KMS-11 (cell line): ENCODE results near the gene KIAA1755.

Experiments used
- H2AFZ ChIP-seq: fragments of 200-600 bp; sonication (generic); 2 replicates; pipeline ENCODE4 v1.6.1; 2016; ENCODE audit warnings: antibody characterized with exemption, mixed run types, low read depth
- H3K27ac ChIP-seq: fragments of 200-600 bp; sonication (generic); 2 replicates; pipeline ENCODE4 v1.6.1; 2016; ENCODE audit warnings: mild to moderate bottlenecking, mixed run types
- H3K27me3 ChIP-seq: fragments of 200-600 bp; sonication (generic); 2 replicates; pipeline ENCODE4 v1.6.1; 2017; ENCODE audit warnings: mild to moderate bottlenecking, low read depth, mixed run types, moderate library complexity; ENCODE audit not compliant: insufficient read depth
- H3K36me3 ChIP-seq: fragments of 200-600 bp; sonication (generic); 2 replicates; pipeline ENCODE4 v1.6.1; 2017; ENCODE audit warnings: mild to moderate bottlenecking, mixed run types; ENCODE audit not compliant: insufficient read depth
- H3K4me1 ChIP-seq: fragments of 200-600 bp; sonication (generic); 2 replicates; pipeline ENCODE4 v1.6.1; 2016; ENCODE audit warnings: mild to moderate bottlenecking, low read depth, mixed run types; ENCODE audit not compliant: poor library complexity, severe bottlenecking
- H3K4me2 ChIP-seq: fragments of 200-600 bp; sonication (generic); 2 replicates; pipeline ENCODE4 v1.7.0; 2016; ENCODE audit warnings: mild to moderate bottlenecking, mixed run types
- H3K4me3 ChIP-seq: fragments of 200-600 bp; sonication (generic); IDR thresholded peaks from 2 replicates; pipeline ENCODE4 v1.6.1; 2017; ENCODE audit warnings: low read depth, low read length, mixed read lengths; ENCODE audit not compliant: insufficient read depth
- H3K79me2 ChIP-seq: fragments of 200-600 bp; sonication (generic); 2 replicates; pipeline ENCODE4 v1.6.1; 2016; ENCODE audit warnings: low read depth, mixed run types; ENCODE audit not compliant: insufficient read depth
- H3K9ac ChIP-seq: fragments of 200-600 bp; sonication (generic); 2 replicates; pipeline ENCODE4 v1.6.1; 2016; ENCODE audit warnings: mild to moderate bottlenecking, mixed run types
- H4K20me1 ChIP-seq: fragments of 200-600 bp; sonication (generic); 2 replicates; pipeline ENCODE4 v1.6.1; 2016; ENCODE audit warnings: mild to moderate bottlenecking, mixed run types; ENCODE audit not compliant: insufficient read depth
- TF ChIP-seq, protein P1 (sequence below): fragments of 200-600 bp; sonication (generic); conservative IDR thresholded peaks from 2 replicates; pipeline ENCODE4 v1.6.1; 2017; ENCODE audit warnings: low read depth, mild to moderate bottlenecking, antibody characterized with exemption, low read length, moderate library complexity, mixed read lengths

KIAA1755 gene

GRCh38 chr20:38211200-38212097 lies 49.1 kb downstream of the KIAA1755 start:
- Histone ChIP-seq H3K4me2 (no peak overlapping the region), H3K27ac (no peak overlapping the region), H3K9ac (no peak overlapping the region), H2AFZ (no peak overlapping the region), H4K20me1 (no peaks in the 10 kb centered on the region), H3K27me3 (no peaks in the 10 kb centered on the region), H3K4me1 (no peaks in the 10 kb centered on the region), H3K36me3 (no peaks in the 10 kb centered on the region), H3K79me2 (no peaks in the 10 kb centered on the region), H3K4me3 (no peak overlapping the region)
- TF ChIP-seq, protein P1, sequence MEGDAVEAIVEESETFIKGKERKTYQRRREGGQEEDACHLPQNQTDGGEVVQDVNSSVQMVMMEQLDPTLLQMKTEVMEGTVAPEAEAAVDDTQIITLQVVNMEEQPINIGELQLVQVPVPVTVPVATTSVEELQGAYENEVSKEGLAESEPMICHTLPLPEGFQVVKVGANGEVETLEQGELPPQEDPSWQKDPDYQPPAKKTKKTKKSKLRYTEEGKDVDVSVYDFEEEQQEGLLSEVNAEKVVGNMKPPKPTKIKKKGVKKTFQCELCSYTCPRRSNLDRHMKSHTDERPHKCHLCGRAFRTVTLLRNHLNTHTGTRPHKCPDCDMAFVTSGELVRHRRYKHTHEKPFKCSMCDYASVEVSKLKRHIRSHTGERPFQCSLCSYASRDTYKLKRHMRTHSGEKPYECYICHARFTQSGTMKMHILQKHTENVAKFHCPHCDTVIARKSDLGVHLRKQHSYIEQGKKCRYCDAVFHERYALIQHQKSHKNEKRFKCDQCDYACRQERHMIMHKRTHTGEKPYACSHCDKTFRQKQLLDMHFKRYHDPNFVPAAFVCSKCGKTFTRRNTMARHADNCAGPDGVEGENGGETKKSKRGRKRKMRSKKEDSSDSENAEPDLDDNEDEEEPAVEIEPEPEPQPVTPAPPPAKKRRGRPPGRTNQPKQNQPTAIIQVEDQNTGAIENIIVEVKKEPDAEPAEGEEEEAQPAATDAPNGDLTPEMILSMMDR: no peak

DNA sequence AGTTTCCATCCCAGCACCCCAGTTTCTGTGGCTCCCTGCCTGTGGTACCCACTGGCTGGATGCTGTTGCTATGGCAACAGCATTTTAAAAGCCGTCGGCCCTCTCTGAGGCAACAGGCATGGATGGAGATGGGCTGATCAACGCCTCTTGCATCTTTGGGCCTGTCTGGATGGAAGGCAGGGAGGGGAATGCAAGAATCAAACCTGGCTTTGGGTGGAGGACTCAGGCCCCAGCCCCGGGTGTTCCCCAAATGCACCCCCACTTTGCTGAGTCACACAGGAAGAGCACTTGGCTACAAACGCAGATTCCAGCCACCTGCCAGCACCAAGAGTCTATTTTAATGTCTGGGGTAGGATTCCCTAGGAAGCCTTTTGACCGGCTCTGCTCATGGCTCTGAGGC lies 49.8 kb downstream of the KIAA1755 start:
- TF ChIP-seq, protein P1: no peak
- Histone ChIP-seq H3K9ac (no peak overlapping the region), H3K36me3 (no peaks in the 10 kb centered on the region), H3K27ac (no peak overlapping the region), H4K20me1 (no peaks in the 10 kb centered on the region), H3K4me1 (no peaks in the 10 kb centered on the region), H3K4me3 (no peak overlapping the region), H3K4me2 (no peak overlapping the region), H2AFZ (no peak overlapping the region), H3K27me3 (no peaks in the 10 kb centered on the region), H3K79me2 (no peaks in the 10 kb centered on the region)

- Histone ChIP-seq H3K4me3 (no peak overlapping the region), H3K9ac (no peak overlapping the region), H2AFZ (no peak overlapping the region), H3K36me3 (no peaks in the 10 kb centered on the region), H3K4me2 (no peak overlapping the region), H3K4me1 (no peaks in the 10 kb centered on the region), H3K27me3 (no peaks in the 10 kb centered on the region), H3K79me2 (no peaks in the 10 kb centered on the region), H3K27ac (no peak overlapping the region), H4K20me1 (no peaks in the 10 kb centered on the region)
- TF ChIP-seq, protein P1: no peak
These were observed 50.7 kb downstream of the KIAA1755 start for GRCh38 chr20:38209736-38210405.

GRCh38 chr20:38209054-38209675 lies 51.4 kb downstream of the KIAA1755 start:
- H3K9ac ChIP-seq: no peak overlapping the region
- no peak overlapping the region for H3K27ac ChIP-seq
- no peaks in the 10 kb centered on the region for H3K79me2 ChIP-seq
- H3K27me3 ChIP-seq: no peaks in the 10 kb centered on the region
- no peak overlapping the region for H2AFZ ChIP-seq
- TF ChIP-seq, protein P1: no peak
- H3K4me2 ChIP-seq: no peak overlapping the region
- no peaks in the 10 kb centered on the region for H3K36me3 ChIP-seq
- no peak overlapping the region for H3K4me3 ChIP-seq
- no peaks in the 10 kb centered on the region for H3K4me1 ChIP-seq
- no peaks in the 10 kb centered on the region for H4K20me1 ChIP-seq
